ENCODE data around the gene CUEDC1. TPM values are rescaled to one million over a fixed set of nuclear protein-coding genes. Genes with fewer than 3 reads are reported as not detected.

Gene CUEDC1
- total and polyA plus RNA-seq, 4 donors = 19.7 to 55.7 (median 29.2) TPM

DNA sequence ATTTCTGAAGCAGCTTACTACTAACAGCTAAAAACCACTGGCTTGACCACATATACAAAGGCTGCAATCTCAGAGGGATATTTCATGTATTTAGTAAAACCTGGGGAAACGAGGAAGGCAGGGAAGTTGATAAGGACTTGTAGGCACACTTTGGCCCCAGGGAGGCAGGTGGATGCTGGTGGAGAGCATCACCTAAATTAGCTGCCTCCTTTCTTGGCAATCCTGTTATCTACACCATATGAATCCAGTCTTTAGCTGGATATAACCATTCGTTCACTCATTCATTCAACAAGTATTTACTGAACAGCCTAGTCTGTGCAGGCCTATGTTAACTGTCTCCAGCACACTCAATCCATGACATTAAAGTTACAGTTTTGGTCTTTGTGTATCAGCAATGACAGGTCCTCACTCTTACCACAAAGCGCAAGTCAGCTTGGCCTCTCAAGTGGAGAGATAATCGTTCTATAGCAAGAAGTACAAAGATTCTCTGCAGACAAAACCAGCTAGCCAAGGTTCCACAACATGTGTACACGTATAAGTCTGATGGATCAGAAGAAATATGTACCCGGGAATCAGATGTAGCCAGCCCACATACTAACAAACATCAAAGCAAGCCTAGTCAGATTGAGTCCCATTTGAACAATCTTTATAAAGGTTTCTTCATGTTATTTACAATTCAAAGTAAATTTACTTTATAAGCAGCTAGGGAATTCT, 116.2 kb downstream of the CUEDC1 start:
- H3K36me3 ChIP-seq (ENCODE audit: control insufficient read depth in 4 of 4, insufficient read depth in 4 of 4, low read length in 4 of 4) = peaks cover 19 to 27% (median 20%) of the 10 kb centered on the region in 4 donors
- ATAC-seq (ENCODE audit: insufficient read depth, low FRiP score) (no peak), DNase-seq (no peak)
- no peaks in the 10 kb centered on the region for H3K27me3 ChIP-seq (ENCODE audit: control insufficient read depth in 3 of 3, insufficient read depth in 3 of 3, low read length in 2 of 3)
- no peak overlapping the region for H3K9ac ChIP-seq (ENCODE audit: insufficient read depth in 1 of 2, low read length in 2 of 2)
- H3K27ac ChIP-seq (ENCODE audit: low read depth in 1 of 2, low read length in 1 of 2) = peak overlapping the region in 1 of 2 donors; percentile 84
- H3K9me3 ChIP-seq (ENCODE audit: control insufficient read depth in 4 of 4, insufficient read depth in 3 of 4, low read length in 3 of 4) = no peaks in the 10 kb centered on the region
- H3K4me1 ChIP-seq (ENCODE audit: control insufficient read depth in 5 of 5, insufficient read depth in 5 of 5, low read length in 5 of 5) = peaks cover 0 to 9% (median 0%) of the 10 kb centered on the region in 5 donors
- TF ChIP-seq, protein P1, sequence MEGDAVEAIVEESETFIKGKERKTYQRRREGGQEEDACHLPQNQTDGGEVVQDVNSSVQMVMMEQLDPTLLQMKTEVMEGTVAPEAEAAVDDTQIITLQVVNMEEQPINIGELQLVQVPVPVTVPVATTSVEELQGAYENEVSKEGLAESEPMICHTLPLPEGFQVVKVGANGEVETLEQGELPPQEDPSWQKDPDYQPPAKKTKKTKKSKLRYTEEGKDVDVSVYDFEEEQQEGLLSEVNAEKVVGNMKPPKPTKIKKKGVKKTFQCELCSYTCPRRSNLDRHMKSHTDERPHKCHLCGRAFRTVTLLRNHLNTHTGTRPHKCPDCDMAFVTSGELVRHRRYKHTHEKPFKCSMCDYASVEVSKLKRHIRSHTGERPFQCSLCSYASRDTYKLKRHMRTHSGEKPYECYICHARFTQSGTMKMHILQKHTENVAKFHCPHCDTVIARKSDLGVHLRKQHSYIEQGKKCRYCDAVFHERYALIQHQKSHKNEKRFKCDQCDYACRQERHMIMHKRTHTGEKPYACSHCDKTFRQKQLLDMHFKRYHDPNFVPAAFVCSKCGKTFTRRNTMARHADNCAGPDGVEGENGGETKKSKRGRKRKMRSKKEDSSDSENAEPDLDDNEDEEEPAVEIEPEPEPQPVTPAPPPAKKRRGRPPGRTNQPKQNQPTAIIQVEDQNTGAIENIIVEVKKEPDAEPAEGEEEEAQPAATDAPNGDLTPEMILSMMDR (IDR thresholded peaks at IDR 0.05; ENCODE audit: control extremely low read depth, extremely low read depth) = no peak
- 67 to 72% methylated on average over 6 of the region's 6 CpGs for WGBS, 2 donors
- no peak overlapping the region for H3K4me3 ChIP-seq

DNA sequence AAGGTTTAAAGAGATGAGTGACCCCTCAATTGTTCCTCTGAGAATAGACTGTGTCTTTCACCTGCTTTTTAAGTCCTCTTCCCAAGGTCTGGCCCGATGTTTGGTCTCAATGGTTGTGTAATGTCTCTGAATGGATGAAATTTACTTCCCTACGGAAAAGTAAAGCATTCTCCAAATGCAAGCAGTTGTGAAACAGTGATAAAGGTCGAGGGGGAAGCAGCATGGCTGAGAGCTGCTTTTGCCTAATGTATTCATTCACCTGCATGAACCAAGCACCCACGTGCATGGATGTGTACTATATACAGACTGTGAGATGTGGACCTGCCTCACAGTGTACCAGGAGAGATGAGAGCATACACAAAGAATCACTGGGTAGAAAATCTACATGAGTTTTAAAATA, 116.8 kb downstream of the CUEDC1 start:
- peaks cover 19 to 27% (median 20%) of the 10 kb centered on the region in 4 donors for H3K36me3 ChIP-seq (ENCODE audit: control insufficient read depth in 4 of 4, insufficient read depth in 4 of 4, low read length in 4 of 4)
- H3K27ac ChIP-seq (ENCODE audit: low read depth in 1 of 2, low read length in 1 of 2) = peak overlapping the region in 1 of 2 donors; percentile 84
- no peak overlapping the region for H3K9ac ChIP-seq (ENCODE audit: insufficient read depth in 1 of 2, low read length in 2 of 2)
- no peaks in the 10 kb centered on the region for H3K9me3 ChIP-seq (ENCODE audit: control insufficient read depth in 4 of 4, insufficient read depth in 3 of 4, low read length in 3 of 4)
- TF ChIP-seq, protein P1 (IDR thresholded peaks at IDR 0.05; ENCODE audit: control extremely low read depth, extremely low read depth) = no peak
- 61 to 71% methylated on average over 4 of the region's 4 CpGs for WGBS, 2 donors
- ATAC-seq (ENCODE audit: insufficient read depth, low FRiP score) (no peak), DNase-seq (no peak)
- H3K4me1 ChIP-seq (ENCODE audit: control insufficient read depth in 5 of 5, insufficient read depth in 5 of 5, low read length in 5 of 5) = peaks cover 0 to 9% (median 0%) of the 10 kb centered on the region in 5 donors
- H3K4me3 ChIP-seq = no peak overlapping the region
- H3K27me3 ChIP-seq (ENCODE audit: control insufficient read depth in 3 of 3, insufficient read depth in 3 of 3, low read length in 2 of 3) = no peaks in the 10 kb centered on the region

DNA sequence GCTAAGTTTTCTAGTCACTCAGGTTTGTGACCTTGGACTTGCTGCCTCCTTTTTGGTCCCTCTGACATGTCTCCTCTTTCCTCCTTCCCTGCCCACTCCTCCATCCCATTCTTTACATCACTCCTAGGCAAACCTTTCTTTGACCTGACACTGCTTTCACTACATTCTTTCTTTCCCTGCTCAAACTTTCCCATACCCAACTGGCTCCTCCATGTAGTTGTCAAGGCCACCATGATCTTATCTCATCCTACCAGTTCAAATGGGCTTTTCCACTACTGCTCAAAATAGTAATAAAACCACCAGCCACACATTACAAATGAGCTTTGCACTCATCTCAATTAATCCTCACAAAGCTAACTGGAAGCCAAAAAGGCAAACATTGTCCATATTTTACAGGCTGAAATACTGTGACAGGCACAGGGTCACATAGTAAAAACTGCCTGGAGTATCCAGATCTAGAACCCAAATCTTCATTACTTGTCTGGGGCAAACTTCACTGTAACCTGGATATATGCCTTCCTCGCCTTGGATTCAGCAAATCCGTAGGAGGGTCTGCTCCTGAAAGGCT, 119.8 kb downstream of the CUEDC1 start:
- Histone ChIP-seq H3K4me1 (ENCODE audit: control insufficient read depth in 5 of 5, insufficient read depth in 5 of 5, low read length in 5 of 5) (peaks cover 0 to 9% (median 5%) of the 10 kb centered on the region in 5 donors), H3K36me3 (ENCODE audit: control insufficient read depth in 4 of 4, insufficient read depth in 4 of 4, low read length in 4 of 4) (peaks cover 11 to 19% (median 13%) of the 10 kb centered on the region in 4 donors), H3K27ac (ENCODE audit: low read depth in 1 of 2, low read length in 1 of 2) (peak overlapping the region in 1 of 2 donors; percentile 88), H3K27me3 (ENCODE audit: control insufficient read depth in 3 of 3, insufficient read depth in 3 of 3, low read length in 2 of 3) (no peaks in the 10 kb centered on the region), H3K4me3 (no peak overlapping the region), H3K9me3 (ENCODE audit: control insufficient read depth in 4 of 4, insufficient read depth in 3 of 4, low read length in 3 of 4) (no peaks in the 10 kb centered on the region), H3K9ac (ENCODE audit: insufficient read depth in 1 of 2, low read length in 2 of 2) (no peak overlapping the region)
- DNase-seq = no peak
- ATAC-seq (ENCODE audit: insufficient read depth, low FRiP score) = no peak
- 97 to 98% methylated on average over 2 of the region's 2 CpGs for WGBS, 2 donors
- TF ChIP-seq, protein P1 (IDR thresholded peaks at IDR 0.05; ENCODE audit: control extremely low read depth, extremely low read depth) = no peak

Data from lung (tissue), 12 donors.